GM13977 (cell line): ENCODE results near the gene SMPD1.

Experiments used
- DNase-seq: peaks from one replicate; pipeline ENCODE4 v3.0.0; 2012; ENCODE audit warnings: low spot score
- in situ Hi-C: fragments of 300-500 bp; cut with MboI; formaldehyde crosslinking; loops from one replicate; pipeline ENCODE4 v1.12.0; 2022; ENCODE audit warnings: low sequenced_read_pairs, low pct_unique_long_range_greater_than_20kb, mixed read lengths, inconsistent platforms; ENCODE audit not compliant: unreplicated experiment
- TF ChIP-seq, protein P1 (sequence below): IDR thresholded peaks from 2 replicates; pipeline ENCODE4 v1.5.1; 2012; ENCODE audit warnings: mild to moderate bottlenecking, control low read depth; ENCODE audit not compliant: insufficient read depth; ENCODE audit errors: extremely low read depth, missing control alignments

The SMPD1 gene

GRCh38 chr11:6413791-6414201 lies 23.5 kb downstream of the SMPD1 start:
- TF ChIP-seq, protein P1, sequence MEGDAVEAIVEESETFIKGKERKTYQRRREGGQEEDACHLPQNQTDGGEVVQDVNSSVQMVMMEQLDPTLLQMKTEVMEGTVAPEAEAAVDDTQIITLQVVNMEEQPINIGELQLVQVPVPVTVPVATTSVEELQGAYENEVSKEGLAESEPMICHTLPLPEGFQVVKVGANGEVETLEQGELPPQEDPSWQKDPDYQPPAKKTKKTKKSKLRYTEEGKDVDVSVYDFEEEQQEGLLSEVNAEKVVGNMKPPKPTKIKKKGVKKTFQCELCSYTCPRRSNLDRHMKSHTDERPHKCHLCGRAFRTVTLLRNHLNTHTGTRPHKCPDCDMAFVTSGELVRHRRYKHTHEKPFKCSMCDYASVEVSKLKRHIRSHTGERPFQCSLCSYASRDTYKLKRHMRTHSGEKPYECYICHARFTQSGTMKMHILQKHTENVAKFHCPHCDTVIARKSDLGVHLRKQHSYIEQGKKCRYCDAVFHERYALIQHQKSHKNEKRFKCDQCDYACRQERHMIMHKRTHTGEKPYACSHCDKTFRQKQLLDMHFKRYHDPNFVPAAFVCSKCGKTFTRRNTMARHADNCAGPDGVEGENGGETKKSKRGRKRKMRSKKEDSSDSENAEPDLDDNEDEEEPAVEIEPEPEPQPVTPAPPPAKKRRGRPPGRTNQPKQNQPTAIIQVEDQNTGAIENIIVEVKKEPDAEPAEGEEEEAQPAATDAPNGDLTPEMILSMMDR = no peak
- no peak for DNase-seq
- in situ Hi-C loops = no loop called here

GRCh38 chr11:6414874-6415328 lies 24.6 kb downstream of the SMPD1 start:
- TF ChIP-seq, protein P1 = no peak
- no peak for DNase-seq
- in situ Hi-C loops = no loop called here

DNA sequence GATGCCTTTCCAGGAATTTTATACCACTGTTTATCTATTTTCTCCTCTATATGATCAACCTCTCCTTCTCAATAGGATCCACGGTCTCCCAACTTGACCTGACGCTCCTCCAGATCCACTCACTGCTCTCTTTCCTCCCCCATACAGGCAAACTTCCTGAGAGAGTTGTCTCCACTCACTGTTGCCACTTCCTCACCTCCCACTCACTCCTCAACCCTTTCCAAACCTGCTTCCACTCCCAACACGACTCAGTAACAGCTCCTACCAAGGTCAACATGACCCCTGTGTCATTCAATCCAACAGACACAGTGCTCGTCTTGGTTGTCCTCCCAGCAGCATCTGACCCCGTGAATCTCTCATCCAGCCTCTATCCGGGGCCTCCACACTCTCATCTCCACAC lies 25.5 kb downstream of the SMPD1 start:
- in situ Hi-C loops = no loop called here
- no peak for DNase-seq
- TF ChIP-seq, protein P1 = no peak

DNA sequence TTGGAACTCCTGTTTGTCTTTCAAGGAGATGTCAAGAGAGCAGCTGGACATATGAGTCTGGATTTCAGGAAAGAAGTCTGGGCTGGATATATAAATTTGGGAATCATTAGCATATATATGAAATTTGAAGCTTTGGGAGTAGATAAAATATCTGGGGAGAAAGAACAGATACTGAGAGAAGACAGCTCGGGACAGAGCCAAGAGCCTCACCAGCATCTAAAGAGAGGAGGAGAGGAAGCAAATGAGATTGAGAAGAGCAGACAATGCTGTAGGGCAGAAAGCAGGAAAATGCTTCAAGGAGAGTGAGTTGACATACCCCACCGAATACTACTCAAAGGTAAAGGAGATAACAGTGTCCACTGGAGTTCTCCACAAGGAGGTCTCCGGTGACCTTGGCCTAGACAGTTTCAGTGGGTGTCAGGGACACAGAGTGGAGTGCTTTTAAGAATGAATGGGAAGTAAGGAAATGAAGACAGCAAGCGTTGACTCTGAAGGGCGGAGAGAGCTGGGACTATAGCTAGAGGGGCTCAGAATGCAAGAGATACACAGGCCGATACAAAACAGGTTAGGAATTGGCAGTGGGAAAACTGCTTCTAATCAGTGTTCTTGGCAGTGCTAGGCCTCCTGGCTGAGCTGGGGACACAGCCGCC lies 27.8 kb downstream of the SMPD1 start:
- DNase-seq = no peak
- in situ Hi-C loops = no loop called here
- TF ChIP-seq, protein P1 = no peak

DNA sequence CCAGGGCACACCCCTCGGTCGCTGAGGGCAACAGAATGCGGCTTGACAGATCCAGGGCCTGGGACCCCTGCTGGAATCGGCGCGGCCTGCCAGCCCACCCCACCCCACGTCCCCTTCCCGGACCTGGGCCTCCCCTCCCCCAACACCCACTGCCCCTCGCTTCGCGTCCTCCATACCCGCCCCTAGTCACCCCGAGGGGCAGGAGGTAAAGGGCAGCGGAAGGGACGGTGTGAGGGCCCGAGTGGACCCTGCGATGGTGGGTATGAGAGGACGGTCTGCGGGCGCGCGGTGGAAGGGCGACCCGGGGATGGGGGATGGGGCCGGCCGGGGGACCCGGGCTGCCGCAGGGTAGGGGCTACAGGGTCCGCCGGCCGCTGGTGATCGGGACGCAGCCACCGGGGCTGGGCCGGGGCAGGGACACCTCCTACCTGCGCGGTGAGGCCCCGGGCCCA lies 28.3 kb downstream of the SMPD1 start:
- in situ Hi-C loops = no loop called here
- no peak for DNase-seq
- TF ChIP-seq, protein P1 = no peak

DNA sequence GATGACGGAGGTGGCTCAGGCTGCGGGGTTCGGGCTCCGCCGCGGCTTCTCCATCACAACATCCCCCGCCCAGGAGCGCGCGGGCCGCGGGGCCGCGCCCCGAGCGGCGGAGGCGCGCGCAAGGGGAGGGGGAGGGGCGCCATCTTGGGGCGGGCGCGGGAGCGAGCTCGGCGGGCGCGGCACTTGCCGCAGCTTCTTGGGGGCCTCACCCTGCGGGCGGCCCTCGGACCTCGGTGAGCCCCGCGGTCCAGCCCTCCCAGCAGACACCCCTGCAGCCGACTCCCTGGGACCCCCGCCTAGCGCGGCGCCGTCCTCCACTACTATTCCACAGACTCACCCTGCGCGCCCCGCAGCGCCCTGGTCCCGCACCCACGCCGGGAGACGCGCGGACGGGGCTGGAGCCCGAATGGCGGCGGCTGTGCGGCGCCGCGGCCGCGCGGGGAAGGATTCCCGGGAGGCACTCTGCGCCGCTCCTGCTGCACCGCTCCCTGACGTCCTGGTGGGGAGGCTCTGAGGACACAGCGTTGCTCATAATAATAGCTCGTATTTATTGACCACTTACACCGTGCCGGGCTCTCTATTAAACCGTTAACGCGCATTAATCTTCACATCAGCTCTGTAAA lies 28.8 kb downstream of the SMPD1 start, which contains the start of gene APBB1:
APBB1 (minus strand) TSS at position 86 of the 623 bp plus-strand sequence. CDS start 7,747 bp downstream, outside the sequence.
- in situ Hi-C loops = no loop called here
- peak; percentile 86 for DNase-seq
- TF ChIP-seq, protein P1 = no peak
